ENCODE data around the gene SIL1. TPM values are rescaled to one million over a fixed set of nuclear protein-coding genes. Genes with fewer than 3 reads are reported as not detected.

The SIL1 gene
- polyA plus RNA-seq, 1 donor (not counting 4 experiments of a cell fraction or from before 2014, with no cell fraction given) = 45.4 TPM

- peak; percentile 60 for FAIRE-seq
- DNase-seq (ENCODE audit: low read depth, low spot score) = no peak
- dilution Hi-C loops (cut with MboI; ENCODE audit: extremely low pct_ligation_motif_present, low sequenced_read_pairs) = no loop called here
Measured at GRCh38 chr5:138985256-138985655, 212.9 kb downstream of the SIL1 start.

GRCh38 chr5:138983984-138984383, 214.2 kb downstream of the SIL1 start:
- dilution Hi-C loops (cut with MboI; ENCODE audit: extremely low pct_ligation_motif_present, low sequenced_read_pairs) = no loop called here

More at GRCh38 chr5:138985256-138985655, 212.9 kb downstream of the SIL1 start:
- Histone ChIP-seq H3K4me2 (ENCODE audit: control insufficient read depth, extremely low read depth, insufficient read depth, low read depth, low read length) (peak overlapping the region; percentile 2), H3K9me3 (ENCODE audit: control insufficient read depth, low read depth, low read length) (no peaks in the 10 kb centered on the region), H3K4me1 (ENCODE audit: control insufficient read depth, extremely low read depth, insufficient read depth, low read length) (peaks cover 12% of the 10 kb centered on the region), H2AFZ (ENCODE audit: control insufficient read depth, low read length) (no peak overlapping the region), H3K27me3 (ENCODE audit: control insufficient read depth, extremely low read depth, insufficient read depth, low read length) (no peaks in the 10 kb centered on the region), H3K9ac (ENCODE audit: control insufficient read depth, extremely low read depth, insufficient read depth, low read length) (no peak overlapping the region), H3K4me3 (ENCODE audit: control insufficient read depth in 2 of 3, extremely low read depth in 1 of 3, insufficient read depth in 2 of 3, low read depth in 1 of 3, low read length in 3 of 3) (no peak overlapping the region), H3K27ac (ENCODE audit: control insufficient read depth, insufficient read depth, low read length) (no peak overlapping the region), H3K36me3 (ENCODE audit: control insufficient read depth in 2 of 2, extremely low read depth in 1 of 2, insufficient read depth in 2 of 2, low read length in 2 of 2) (peaks cover 0 to 3% of the 10 kb centered on the region in 2 experiments), H3K9me1 (ENCODE audit: control insufficient read depth, extremely low read depth, insufficient read depth, low read length) (no peaks in the 10 kb centered on the region), H3K79me2 (ENCODE audit: control insufficient read depth, insufficient read depth, low read length) (no peaks in the 10 kb centered on the region), H4K20me1 (ENCODE audit: control insufficient read depth, extremely low read depth, insufficient read depth, low read length) (no peaks in the 10 kb centered on the region)
- TF ChIP-seq CTCF (optimal IDR thresholded peaks at IDR 0.05 in 1 of 3, IDR thresholded peaks at IDR 0.05 in 1 of 3, conservative IDR thresholded peaks at IDR 0.05 in 1 of 3; ENCODE audit: extremely low read depth in 1 of 3, insufficient read depth in 2 of 3, low read length in 3 of 3) (no peak), EZH2 (IDR thresholded peaks at IDR 0.05; ENCODE audit: low read length) (no peak)

More at GRCh38 chr5:138983984-138984383, 214.2 kb downstream of the SIL1 start:
- Histone ChIP-seq H3K79me2 (ENCODE audit: control insufficient read depth, insufficient read depth, low read length) (no peaks in the 10 kb centered on the region), H3K4me3 (ENCODE audit: control insufficient read depth in 2 of 3, extremely low read depth in 1 of 3, insufficient read depth in 2 of 3, low read depth in 1 of 3, low read length in 3 of 3) (no peak overlapping the region), H3K27ac (ENCODE audit: control insufficient read depth, insufficient read depth, low read length) (no peak overlapping the region), H3K4me2 (ENCODE audit: control insufficient read depth, extremely low read depth, insufficient read depth, low read depth, low read length) (no peak overlapping the region), H2AFZ (ENCODE audit: control insufficient read depth, low read length) (no peak overlapping the region), H4K20me1 (ENCODE audit: control insufficient read depth, extremely low read depth, insufficient read depth, low read length) (no peaks in the 10 kb centered on the region), H3K9me1 (ENCODE audit: control insufficient read depth, extremely low read depth, insufficient read depth, low read length) (no peaks in the 10 kb centered on the region), H3K27me3 (ENCODE audit: control insufficient read depth, extremely low read depth, insufficient read depth, low read length) (no peaks in the 10 kb centered on the region), H3K9ac (ENCODE audit: control insufficient read depth, extremely low read depth, insufficient read depth, low read length) (no peak overlapping the region), H3K36me3 (ENCODE audit: control insufficient read depth in 2 of 2, extremely low read depth in 1 of 2, insufficient read depth in 2 of 2, low read length in 2 of 2) (peaks cover 0 to 1% of the 10 kb centered on the region in 2 experiments), H3K4me1 (ENCODE audit: control insufficient read depth, extremely low read depth, insufficient read depth, low read length) (peaks cover 12% of the 10 kb centered on the region), H3K9me3 (ENCODE audit: control insufficient read depth, low read depth, low read length) (no peaks in the 10 kb centered on the region)
- no peak for FAIRE-seq
- TF ChIP-seq CTCF (optimal IDR thresholded peaks at IDR 0.05 in 1 of 3, IDR thresholded peaks at IDR 0.05 in 1 of 3, conservative IDR thresholded peaks at IDR 0.05 in 1 of 3; ENCODE audit: extremely low read depth in 1 of 3, insufficient read depth in 2 of 3, low read length in 3 of 3) (no peak), EZH2 (IDR thresholded peaks at IDR 0.05; ENCODE audit: low read length) (no peak)
- DNase-seq (ENCODE audit: low read depth, low spot score) = no peak
